HCT116 (cell line): Measurements from ENCODE around the gene OR2T10. TPM values are rescaled to one million over a fixed set of nuclear protein-coding genes. Genes with fewer than 3 reads are reported as not detected.

Experiments used
- ATAC-seq: fragments of 200-7000 bp; cut with Tn5 transposase; 2 replicates; pipeline ENCODE4 v1.9.1; 2020; ENCODE audit warnings: mild to moderate bottlenecking, moderate library complexity
- BruUV-seq: library from RNA; stranded (reverse); fragments of 400-500 nt; replicated peaks from 2 replicates; lab custom pipeline; 2021; lab: Mats Ljungman, UMichigan
- CTCF ChIA-PET: fragments of 300-600 bp; sonication (Branson Sonifier 250); formaldehyde crosslinking; loops from one replicate; lab custom pipeline; 2021; ENCODE audit warnings: antibody characterized with exemption; lab: Charles Lee
- POLR2A ChIA-PET: fragments of 300-600, 350-600 bp; sonication (Branson Sonifier 250); formaldehyde crosslinking; loops from one replicate; lab custom pipeline; 2021; ENCODE audit warnings: antibody characterized with exemption; lab: Charles Lee
- RAD21 ChIA-PET, 2 experiments: fragments of 300-600 bp; sonication (Branson Sonifier 250); formaldehyde crosslinking; loops; one replicate each; lab custom pipeline; 2023; ENCODE audit warnings: low total read pairs in 2 of 2; ENCODE audit not compliant: uncharacterized antibody in 2 of 2, unreplicated experiment in 2 of 2, low non-redundant PET in 1 of 2; lab: Charles Lee
- DNase-seq: peaks from one replicate; pipeline ENCODE4 v3.0.0-alpha.2; 2010; ENCODE audit warnings: low read depth, low spot score
- H2AFZ ChIP-seq: fragments of 200-600 bp; shearing (Covaris generic), sonication (generic); 2 replicates; pipeline ENCODE4 v1.6.1; 2017; ENCODE audit warnings: low read depth, mixed run types, mixed read lengths, antibody characterized with exemption, low read length; ENCODE audit not compliant: poor library complexity, severe bottlenecking
- H3K27ac ChIP-seq: 2 replicates; pipeline ENCODE4 v1.5.1; 2012; ENCODE audit warnings: low read depth, low read length
- H3K27me3 ChIP-seq: fragments of 200-600 bp; sonication (generic); 2 replicates; pipeline ENCODE4 v1.6.1; 2016; ENCODE audit warnings: mixed run types, low read length, mixed read lengths; ENCODE audit not compliant: insufficient read depth
- H3K36me3 ChIP-seq, 2 experiments: fragments of 200-500 bp in 1 of 2; fragments of 200-600 bp in 1 of 2; sonication (Bioruptor generic) in 1 of 2; sonication (generic) in 1 of 2; 2 replicates each; pipeline versions ENCODE4 v1.5.1 to v1.6.1; 2014 to 2016; ENCODE audit warnings: low read length in 2 of 2, inconsistent platforms in 1 of 2, mixed read lengths in 1 of 2, mixed run types in 1 of 2; ENCODE audit not compliant: insufficient read depth in 2 of 2, control insufficient read depth in 1 of 2
- H3K4me1 ChIP-seq, 2 experiments: fragments of 200-600 bp in 1 of 2; sonication (generic) in 1 of 2; 2 replicates each; pipeline versions ENCODE4 v1.5.1 to v1.6.1; 2012 to 2017; ENCODE audit warnings: low read length in 2 of 2, inconsistent platforms in 1 of 2, mild to moderate bottlenecking in 1 of 2, mixed read lengths in 1 of 2, mixed run types in 1 of 2, moderate library complexity in 1 of 2; ENCODE audit not compliant: insufficient read depth in 2 of 2, control insufficient read depth in 1 of 2
- H3K4me2 ChIP-seq: fragments of 200-600 bp; sonication (generic); 2 replicates; pipeline ENCODE4 v1.6.1; 2017; ENCODE audit warnings: mixed run types, low read length, mixed read lengths
- H3K4me3 ChIP-seq, 2 experiments: fragments of 200-600 bp in 1 of 2; sonication (generic) in 1 of 2; replicated peaks in 1 of 2; 2 replicates each; pipeline ENCODE4 v1.5.1; 2011 to 2016; ENCODE audit warnings: low read length in 2 of 2, control low read depth in 1 of 2, low read depth in 1 of 2, mild to moderate bottlenecking in 1 of 2, mixed read lengths in 1 of 2, mixed run types in 1 of 2
- H3K79me2 ChIP-seq: fragments of 200-600 bp; sonication (generic); 2 replicates; pipeline ENCODE4 v1.6.1; 2017; ENCODE audit warnings: mild to moderate bottlenecking, mixed run types, low read length, moderate library complexity, mixed read lengths; ENCODE audit not compliant: insufficient read depth
- H3K9ac ChIP-seq: fragments of 200-600 bp; sonication (generic); 2 replicates; pipeline ENCODE4 v1.6.1; 2016; ENCODE audit warnings: low read length, mixed read lengths
- H3K9me2 ChIP-seq: fragments of 200-600 bp; sonication (generic), shearing (Covaris generic); 2 replicates; pipeline ENCODE4 v1.6.1; 2017; ENCODE audit warnings: mixed run types, mild to moderate bottlenecking, moderate library complexity; ENCODE audit not compliant: insufficient read depth
- H3K9me3 ChIP-seq, 2 experiments: fragments of 200-500 bp in 1 of 2; fragments of 200-600 bp in 1 of 2; sonication (Bioruptor generic) in 1 of 2; sonication (generic) in 1 of 2; 2 replicates each; pipeline ENCODE4 v1.6.1; 2014 to 2017; ENCODE audit warnings: low read length in 2 of 2, mixed read lengths in 2 of 2, inconsistent platforms in 1 of 2, low read depth in 1 of 2, mild to moderate bottlenecking in 1 of 2, mixed run types in 1 of 2, moderate library complexity in 1 of 2; ENCODE audit not compliant: control insufficient read depth in 1 of 2, insufficient read depth in 1 of 2
- H4K20me1 ChIP-seq: fragments of 200-600 bp; sonication (generic), shearing (Covaris generic); 2 replicates; pipeline ENCODE4 v1.6.1; 2017; ENCODE audit warnings: mixed run types, mild to moderate bottlenecking, moderate library complexity; ENCODE audit not compliant: insufficient read depth
- ATF3 ChIP-seq: IDR thresholded peaks from 2 replicates; pipeline ENCODE4 v1.6.1; 2012
- CBX3 ChIP-seq: IDR thresholded peaks from 2 replicates; pipeline ENCODE4 v1.6.1; 2012; ENCODE audit warnings: low read depth
- CTCF ChIP-seq, 3 experiments: fragments of 200-600 bp in 1 of 3; sonication (generic) in 1 of 3; IDR thresholded peaks in 2 of 3; conservative IDR thresholded peaks in 1 of 3; 2 replicates each; pipeline ENCODE4 v1.5.1; 2012 to 2017; ENCODE audit warnings: low read depth in 2 of 3, low read length in 2 of 3, antibody characterized with exemption in 1 of 3, borderline replicate concordance in 1 of 3, control low read depth in 1 of 3, mild to moderate bottlenecking in 1 of 3, mixed read lengths in 1 of 3, mixed run types in 1 of 3, moderate library complexity in 1 of 3; ENCODE audit not compliant: insufficient read depth in 1 of 3
- EGR1 ChIP-seq: IDR thresholded peaks from 2 replicates; pipeline ENCODE4 v1.6.1; 2012; ENCODE audit warnings: low read depth
- ELF1 ChIP-seq: IDR thresholded peaks from 2 replicates; pipeline ENCODE4 v1.6.1; 2012; ENCODE audit warnings: low read depth, borderline replicate concordance
- FOSL1 ChIP-seq: IDR thresholded peaks from 2 replicates; pipeline ENCODE4 v1.6.1; 2012; ENCODE audit warnings: low read depth
- JUND ChIP-seq: IDR thresholded peaks from 2 replicates; pipeline ENCODE4 v1.6.1; 2012
- POLR2A ChIP-seq: IDR thresholded peaks from 2 replicates; pipeline ENCODE4 v1.7.0; 2011; ENCODE audit warnings: borderline replicate concordance; ENCODE audit not compliant: insufficient read depth, insufficient read length; ENCODE audit errors: extremely low read depth
- POLR2AphosphoS5 ChIP-seq: IDR thresholded peaks from 2 replicates; pipeline ENCODE4 v1.6.1; 2011; ENCODE audit warnings: mild to moderate bottlenecking, low read depth, low read length, moderate library complexity
- REST ChIP-seq: IDR thresholded peaks from 2 replicates; pipeline ENCODE4 v1.6.1; 2012; ENCODE audit warnings: low read depth
- SP1 ChIP-seq: IDR thresholded peaks from 2 replicates; pipeline ENCODE4 v1.6.1; 2012; ENCODE audit warnings: low read depth
- TCF7L2 ChIP-seq: IDR thresholded peaks from 2 replicates; pipeline ENCODE4 v1.7.0; 2011; ENCODE audit warnings: borderline replicate concordance, inconsistent platforms; ENCODE audit not compliant: insufficient read depth, insufficient read length; ENCODE audit errors: extremely low read depth
- YY1 ChIP-seq: IDR thresholded peaks from 2 replicates; pipeline ENCODE4 v1.6.1; 2011; ENCODE audit warnings: low read length, low read depth, moderate library complexity, mild to moderate bottlenecking; ENCODE audit not compliant: insufficient replicate concordance; ENCODE audit errors: extremely low read depth
- ZBTB33 ChIP-seq: IDR thresholded peaks from 2 replicates; pipeline ENCODE4 v1.6.1; 2011; ENCODE audit warnings: mild to moderate bottlenecking, low read length, moderate library complexity; ENCODE audit not compliant: insufficient replicate concordance; ENCODE audit errors: extremely low read depth
- ZFX ChIP-seq: fragments of 450-650 bp; IDR thresholded peaks from 2 replicates; pipeline ENCODE4 v1.6.1; 2017
- intact Hi-C: fragments of 100-400 bp; cut with micrococcal nuclease; formaldehyde crosslinking; loops from 2 replicates; pipeline ENCODE4 v1.10.0; 2022
- total RNA-seq: library from RNA; stranded (reverse); gene quantifications from one replicate; pipeline ENCODE4 v1.2.1, GENCODE V29; 2021; ENCODE audit not compliant: unreplicated experiment

Gene OR2T10
- total RNA-seq, 1 experiment from 2014 or later: not detected

- no peaks in the 10 kb centered on the region for H3K9me3 ChIP-seq
- H3K27ac ChIP-seq: no peak overlapping the region
- intact Hi-C loops: no loop called here
- no peak for DNase-seq
- no TSS peak for BruUV-seq
- ChIA-PET POLR2A (no interaction called here), RAD21 (no interaction called here), CTCF (no interaction called here)
- H4K20me1 ChIP-seq: no peaks in the 10 kb centered on the region
- H2AFZ ChIP-seq: no peak overlapping the region
- H3K9me2 ChIP-seq: no peaks in the 10 kb centered on the region
- no peaks in the 10 kb centered on the region for H3K36me3 ChIP-seq
- no peak overlapping the region for H3K4me3 ChIP-seq
- H3K9ac ChIP-seq: no peak overlapping the region
- no peaks in the 10 kb centered on the region for H3K27me3 ChIP-seq
- ATAC-seq: no peak
- H3K4me1 ChIP-seq: no peaks in the 10 kb centered on the region
- H3K79me2 ChIP-seq: no peaks in the 10 kb centered on the region
- no peak overlapping the region for H3K4me2 ChIP-seq
- no peak for TF ChIP-seq ELF1
- TF ChIP-seq CTCF (IDR thresholded peaks at IDR 0.05 in 2 of 3, conservative IDR thresholded peaks at IDR 0.05 in 1 of 3; ENCODE audit: borderline replicate concordance in 1 of 3, insufficient read depth in 1 of 3, low read depth in 2 of 3, low read length in 2 of 3): no peak
- no peak for TF ChIP-seq CBX3
- no peak for TF ChIP-seq POLR2AphosphoS5
- no peak for TF ChIP-seq TCF7L2
- no peak for TF ChIP-seq SP1
- no peak for TF ChIP-seq FOSL1
- TF ChIP-seq REST: no peak
- no peak for TF ChIP-seq EGR1
- no peak for TF ChIP-seq YY1
- no peak for TF ChIP-seq JUND
- no peak for TF ChIP-seq ZBTB33
- TF ChIP-seq ATF3: no peak
- no peak for TF ChIP-seq POLR2A
- no peak for TF ChIP-seq ZFX
- TF ChIP-seq, all 23 proteins: peak for 0
These were observed 30.7 kb upstream of the OR2T10 start for GRCh38 chr1:248627971-248628844.
